Small intestine (tissue), 7 donors: Measurements from ENCODE around the gene CFL2. TPM values are rescaled to one million over a fixed set of nuclear protein-coding genes. Genes with fewer than 3 reads are reported as not detected.

ENCODE experiments used
- DNase-seq, 2 donors: peaks; one replicate each; pipeline versions ENCODE4 v3.0.0 to v3.0.0-alpha.2; 2013
- FAIRE-seq: peaks from 2 replicates; lab custom pipeline; 2012; peaks lifted over from hg19 to GRCh38; lab: Jason Lieb, UNC
- H3K27ac ChIP-seq, 3 donors: one replicate each; pipeline ENCODE4 v1.5.1; 2013; ENCODE audit warnings: low read length in 2 of 3, mild to moderate bottlenecking in 2 of 3, control low read depth in 1 of 3, inconsistent platforms in 1 of 3, low read depth in 1 of 3, moderate library complexity in 1 of 3
- H3K27me3 ChIP-seq, 3 donors: one replicate each; pipeline ENCODE4 v1.6.1; 2013; ENCODE audit warnings: low read length in 3 of 3, inconsistent platforms in 1 of 3; ENCODE audit not compliant: control insufficient read depth in 3 of 3, insufficient read depth in 3 of 3
- H3K36me3 ChIP-seq, 3 donors: one replicate each; pipeline ENCODE4 v1.6.1; 2013; ENCODE audit warnings: low read length in 3 of 3, inconsistent platforms in 1 of 3, low read depth in 1 of 3, mild to moderate bottlenecking in 1 of 3, moderate library complexity in 1 of 3; ENCODE audit not compliant: control insufficient read depth in 3 of 3, insufficient read depth in 2 of 3
- H3K4me1 ChIP-seq, 3 donors: one replicate each; pipeline ENCODE4 v1.6.1; 2013; ENCODE audit warnings: low read length in 2 of 3, inconsistent platforms in 1 of 3, low read depth in 1 of 3, mild to moderate bottlenecking in 1 of 3, moderate library complexity in 1 of 3; ENCODE audit not compliant: control insufficient read depth in 3 of 3, insufficient read depth in 2 of 3
- H3K4me3 ChIP-seq, 3 donors: one replicate each; pipeline ENCODE4 v1.5.1; 2013; ENCODE audit warnings: low read length in 3 of 3, control low read depth in 1 of 3, inconsistent platforms in 1 of 3, low read depth in 1 of 3, mild to moderate bottlenecking in 1 of 3, moderate library complexity in 1 of 3
- H3K9me3 ChIP-seq, 2 donors: one replicate each; pipeline ENCODE4 v1.6.1; 2013; ENCODE audit warnings: low read depth in 1 of 2, low read length in 1 of 2; ENCODE audit not compliant: control insufficient read depth in 2 of 2, insufficient read depth in 1 of 2
- polyA plus RNA-seq, 4 donors: library from polyadenylated mRNA; stranded (reverse) in 3 of 4; unstranded in 1 of 4; fragments of 200-250 nt in 3 of 4; fragments of 120-200 nt in 1 of 4; gene quantifications; one replicate each; pipeline versions ENCODE4 v1.2.1 to v1.2.3, GENCODE V29; 2013
- donor health status: healthy with polysubstance abuse.
- donor health status: control.
- donor health status: control.
- donor health status: Bipolar disorder and iron deficiency.
- donor health status: healthy.

Gene CFL2
- polyA plus RNA-seq, 4 donors, result 1.6 to 17.9 (median 11.1) TPM

GRCh38 chr14:34660796-34661195, 53.6 kb downstream of the CFL2 start:
- no peak for FAIRE-seq
- no peaks in the 10 kb centered on the region for H3K27me3 ChIP-seq
- H3K9me3 ChIP-seq, result peaks cover 0 to 3% of the 10 kb centered on the region in 2 donors
- no peaks in the 10 kb centered on the region for H3K36me3 ChIP-seq
- H3K4me3 ChIP-seq, result no peak overlapping the region
- H3K27ac ChIP-seq, result no peak overlapping the region
- H3K4me1 ChIP-seq, result no peaks in the 10 kb centered on the region
- no peak for DNase-seq

Other genes starting within 250 kb of the CFL2 start
- 10 to 100 TPM; 48.0 to 74.0 (median 61.2) TPM for gene EAPP, start 174.9 kb downstream of the CFL2 start, polyA plus RNA-seq
- gene SNX6, start 84.4 kb downstream of the CFL2 start, polyA plus RNA-seq, result 100 to 1,000 TPM in 1 of 4 donors, 10 to 100 TPM in 3; 66.5 to 101 (median 70.5) TPM
- 10 to 100 TPM; 16.4 to 40.3 (median 25.4) TPM for gene BAZ1A, start 160.8 kb upstream of the CFL2 start, polyA plus RNA-seq